NCI-H1105 treated with DMSO at 0.1 percent for 48 hours (cell line): ENCODE data around the gene SSR1.

ENCODE experiments used
- DNase-seq: peaks from one replicate; lab custom pipeline; 2025; lab: John Stamatoyannopoulos, UW

SSR1 gene

DNA sequence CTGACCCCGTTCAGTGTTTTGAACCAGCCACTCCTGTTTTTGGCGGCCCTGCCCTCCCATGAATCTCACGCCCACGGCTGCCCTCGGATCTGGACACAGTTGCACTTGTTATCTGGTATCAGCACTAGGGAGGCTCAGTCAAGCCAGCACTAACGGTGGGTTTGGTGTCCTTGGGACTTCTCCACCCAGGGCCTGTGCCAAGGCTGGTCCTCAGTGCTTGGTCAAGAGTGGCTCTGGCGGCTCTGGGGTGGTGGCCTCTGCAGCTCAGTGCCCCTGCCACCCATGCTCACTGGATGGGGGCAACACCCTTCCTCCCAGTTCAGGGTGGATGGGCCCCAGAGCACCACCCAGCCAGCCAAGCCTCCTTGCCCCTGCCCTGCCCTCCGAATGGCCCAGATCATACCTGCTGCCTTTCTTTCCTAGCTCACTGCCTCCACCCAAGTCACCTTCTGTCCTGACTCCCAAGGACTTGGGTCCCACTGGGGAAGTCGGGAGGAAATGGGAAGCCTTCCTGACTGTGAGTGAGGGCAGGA is 54.7 kb downstream of the SSR1 start:
- no peak for DNase-seq

DNA sequence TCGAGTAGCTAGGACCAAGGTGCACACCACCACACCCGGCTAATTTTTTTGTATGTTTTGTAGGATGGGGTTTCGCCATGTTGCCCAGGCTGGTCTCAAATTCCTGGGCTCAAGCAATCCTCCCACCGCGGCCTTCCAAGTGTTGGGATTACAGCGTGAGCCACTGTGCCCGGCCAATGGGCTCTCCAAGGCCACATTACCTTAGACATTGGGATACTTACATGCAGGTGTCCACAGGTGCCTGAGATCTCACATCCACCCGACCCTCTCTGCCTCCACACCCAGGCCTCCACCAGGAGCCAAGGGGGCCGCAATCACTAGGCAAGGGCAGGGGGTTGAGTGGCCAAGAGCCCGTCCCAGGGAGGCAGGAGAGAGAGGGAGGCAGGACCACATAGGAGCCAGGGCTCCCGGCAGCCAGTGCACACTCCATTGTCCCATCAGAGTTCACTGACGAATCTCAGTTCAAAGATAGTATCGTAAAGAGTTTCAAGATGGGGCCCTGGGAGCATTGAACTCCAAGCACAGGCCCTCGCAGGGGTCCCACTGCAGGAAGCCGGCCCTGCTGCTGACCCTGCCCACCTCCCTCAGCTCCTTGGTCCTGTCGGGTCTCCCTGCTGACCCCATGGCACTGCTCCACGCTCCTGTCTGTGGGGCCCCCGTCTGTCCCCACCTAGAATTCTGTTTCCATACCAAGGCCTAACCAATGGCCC is 55.3 kb downstream of the SSR1 start:
- no peak for DNase-seq

DNA sequence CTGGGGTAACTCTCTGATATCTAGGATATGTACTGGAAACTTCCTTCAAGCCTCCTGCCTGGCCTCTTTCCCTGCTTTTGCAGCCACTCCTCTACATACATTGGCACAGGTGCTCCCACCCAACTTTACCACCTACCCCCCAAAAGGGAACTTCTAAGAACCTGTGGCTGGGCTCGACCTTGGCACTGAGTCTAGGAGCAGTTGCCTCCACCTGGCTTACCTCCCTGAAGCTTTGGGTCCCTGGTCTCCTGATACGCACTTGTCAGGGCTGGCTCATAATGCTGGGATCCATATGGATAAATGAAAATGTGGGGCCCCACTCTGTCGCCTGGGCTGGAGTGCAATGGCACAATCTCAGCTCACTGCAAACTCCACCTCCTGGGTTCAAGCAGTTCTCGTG is 56.2 kb downstream of the SSR1 start:
- no peak for DNase-seq

DNA sequence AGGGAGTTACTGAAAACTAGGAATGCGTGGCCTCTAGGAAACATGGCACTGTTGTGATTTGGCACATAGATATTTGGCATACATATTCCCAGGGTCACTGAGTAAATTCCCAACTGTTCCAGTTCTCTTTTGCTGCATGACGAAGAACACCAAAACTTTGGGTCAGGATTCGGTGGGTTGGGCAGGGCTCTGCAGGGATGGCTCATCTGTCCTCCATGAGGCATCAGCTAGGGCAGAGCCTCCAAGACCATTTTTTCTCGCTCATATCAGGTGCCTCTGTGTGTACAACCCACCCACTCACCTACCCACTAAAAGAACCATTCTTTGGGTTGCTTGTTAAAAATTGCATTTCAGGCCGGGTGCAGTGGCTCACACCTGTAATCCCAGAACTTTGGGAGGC is 57.1 kb downstream of the SSR1 start:
- DNase-seq = no peak

DNA sequence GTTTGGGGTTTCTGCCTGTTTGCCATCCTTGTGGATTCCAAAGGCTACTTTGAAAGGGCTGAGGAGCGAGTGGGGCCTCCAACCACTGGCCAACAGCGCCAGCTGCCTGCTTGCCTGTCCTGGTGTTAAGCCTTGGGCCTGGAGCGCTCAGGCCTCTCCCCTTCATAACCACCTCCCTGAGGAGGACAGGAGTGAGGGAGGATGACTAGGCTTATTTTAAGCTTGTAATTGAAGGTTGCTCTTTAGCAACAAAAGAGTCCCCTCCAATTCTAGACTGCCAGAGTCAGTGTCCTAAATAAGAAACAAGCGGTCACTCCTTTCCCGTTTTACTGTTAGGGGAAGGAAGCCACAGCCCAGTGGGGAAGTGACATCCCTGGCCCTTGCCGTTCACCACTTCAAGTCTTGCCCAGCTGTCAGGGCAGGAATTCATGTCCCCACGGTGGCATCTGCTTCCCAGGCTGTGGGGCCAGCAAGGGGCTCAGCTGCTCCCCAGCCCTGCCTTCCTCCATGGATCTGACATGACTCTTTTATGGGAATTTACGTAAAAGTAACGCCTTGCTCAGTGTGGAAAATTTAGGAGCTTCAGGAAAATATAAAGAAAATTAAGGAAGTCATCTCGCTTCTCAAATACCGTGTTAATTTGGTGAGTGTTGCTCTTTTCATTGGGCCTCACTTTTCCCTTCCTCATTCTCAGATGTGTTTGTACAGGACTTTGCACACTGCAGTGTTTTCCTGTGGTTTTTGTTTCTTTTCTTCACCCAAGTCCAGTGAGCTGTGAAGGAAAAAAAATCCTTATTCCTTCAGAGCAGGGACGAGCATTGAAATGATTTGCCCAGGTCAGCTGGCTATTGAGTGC is 57.8 kb downstream of the SSR1 start:
- DNase-seq = no peak

DNA sequence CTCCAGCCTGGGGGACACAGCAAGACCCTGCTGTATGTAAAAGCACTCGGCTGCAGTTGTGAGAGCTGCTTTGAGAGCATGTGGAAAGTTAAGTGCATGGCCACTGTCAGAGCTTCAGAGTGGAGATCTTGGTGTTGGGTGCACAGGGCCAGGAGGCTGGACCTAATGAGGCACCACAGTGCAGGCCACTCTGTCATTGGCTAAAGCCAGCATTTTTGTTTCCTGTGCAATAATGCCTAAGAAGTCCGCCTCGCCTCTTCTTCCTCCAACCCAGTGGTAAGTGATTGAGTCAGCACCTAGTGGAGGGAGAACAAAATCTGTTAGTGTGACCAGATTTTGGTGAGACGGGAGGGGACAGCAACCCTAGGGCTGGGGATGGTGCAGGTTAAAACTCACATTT is 60.6 kb downstream of the SSR1 start:
- DNase-seq = no peak

DNA sequence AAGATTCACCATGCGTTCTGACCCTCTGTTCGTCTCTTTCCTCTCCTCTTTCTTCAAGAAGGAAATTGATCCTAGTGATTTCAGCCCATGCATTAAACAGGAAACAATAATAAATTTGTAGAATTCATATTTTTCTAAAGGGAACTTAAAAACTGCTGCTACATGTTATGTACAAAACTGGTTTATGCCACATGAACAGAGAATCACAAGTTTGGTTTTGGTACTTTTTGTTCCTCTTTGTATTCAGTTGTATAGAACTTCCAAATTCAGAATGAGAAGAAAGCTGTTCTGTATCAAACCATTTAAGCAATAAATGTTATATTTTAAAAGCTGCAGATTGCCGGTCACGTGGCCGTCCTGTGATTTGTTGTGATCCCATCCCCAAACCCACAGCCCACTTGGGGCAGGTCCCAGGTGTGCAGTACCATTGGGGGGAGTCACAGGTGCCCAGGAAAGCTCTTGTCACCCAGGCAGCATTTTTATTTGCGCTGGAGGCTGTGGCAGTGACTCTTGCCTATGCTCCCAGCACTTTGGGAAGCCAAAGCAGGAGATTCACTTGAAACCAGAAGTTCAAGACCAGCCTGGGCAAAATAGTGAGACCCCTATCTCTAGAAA is 61.2 kb downstream of the SSR1 start:
- DNase-seq = no peak

DNA sequence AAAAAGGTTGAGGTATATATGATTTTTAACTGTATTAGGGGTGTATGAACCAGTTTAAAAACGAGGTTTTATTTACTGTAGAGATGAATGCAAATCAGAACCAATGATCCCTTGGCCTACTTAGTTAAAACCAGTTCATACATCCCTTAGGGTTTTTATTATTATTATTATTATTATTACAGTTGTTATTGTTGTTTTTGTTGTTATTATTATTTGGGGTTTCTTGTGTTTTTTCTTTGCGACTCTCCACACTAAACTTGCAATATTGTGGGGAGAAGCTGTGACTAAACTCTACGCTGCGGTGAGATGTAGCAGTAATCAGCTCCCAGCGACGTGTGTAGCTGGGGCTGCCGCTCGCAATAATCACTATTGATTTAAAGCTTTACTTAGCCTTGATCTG is 62.2 kb downstream of the SSR1 start:
- no peak for DNase-seq

DNA sequence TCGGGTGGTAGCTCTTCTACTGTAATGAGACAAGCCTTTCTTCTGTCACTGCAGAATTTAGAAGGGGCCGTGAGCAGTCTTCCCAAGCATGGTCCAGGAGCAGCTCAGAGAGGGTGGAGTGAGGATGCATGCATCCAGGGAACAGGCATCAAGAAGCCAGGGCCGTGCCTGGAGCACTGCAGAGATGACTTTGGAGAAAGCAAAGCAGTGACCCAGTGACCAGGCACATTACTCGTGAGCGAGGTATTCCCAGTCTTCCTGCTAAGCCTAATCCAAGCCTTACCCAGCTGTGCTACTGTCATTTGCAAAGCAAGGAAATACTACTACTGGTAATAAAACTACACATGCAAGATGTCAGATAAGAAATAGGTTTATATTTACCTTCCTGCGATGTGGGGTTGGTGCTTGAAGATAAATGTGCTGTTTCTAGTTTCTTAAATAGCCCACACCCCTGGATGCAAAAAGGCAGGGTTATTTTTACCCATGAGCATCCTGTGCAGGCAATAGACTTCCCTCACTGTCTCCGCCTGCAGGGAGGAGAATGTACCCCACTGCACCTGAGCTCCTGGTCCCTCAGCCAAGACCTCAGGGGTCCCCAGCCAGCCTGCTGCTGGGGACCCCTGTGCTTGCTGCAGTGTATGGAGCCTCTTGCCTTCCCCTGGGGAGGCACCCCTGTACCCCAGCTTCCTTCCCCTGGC is 62.9 kb downstream of the SSR1 start:
- DNase-seq = no peak

DNA sequence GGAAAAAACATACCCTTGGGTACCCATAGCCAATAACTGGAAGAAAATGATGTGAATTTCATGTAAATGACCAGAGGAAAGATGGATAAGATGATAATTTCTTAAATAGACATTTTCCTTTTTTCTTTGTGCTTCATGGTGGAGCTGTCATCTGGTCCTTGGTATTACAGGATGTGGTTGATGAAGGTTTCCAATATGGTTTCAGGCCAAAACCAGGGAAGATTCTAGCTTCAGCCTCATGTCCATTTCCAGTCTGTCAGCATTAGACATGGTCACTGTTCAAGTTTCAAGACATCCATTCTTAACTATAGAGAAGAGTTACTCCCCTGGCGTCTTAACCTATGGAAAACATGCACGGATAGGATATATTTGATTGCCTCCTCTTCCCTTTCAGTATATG is 63.6 kb downstream of the SSR1 start:
- no peak for DNase-seq

DNA sequence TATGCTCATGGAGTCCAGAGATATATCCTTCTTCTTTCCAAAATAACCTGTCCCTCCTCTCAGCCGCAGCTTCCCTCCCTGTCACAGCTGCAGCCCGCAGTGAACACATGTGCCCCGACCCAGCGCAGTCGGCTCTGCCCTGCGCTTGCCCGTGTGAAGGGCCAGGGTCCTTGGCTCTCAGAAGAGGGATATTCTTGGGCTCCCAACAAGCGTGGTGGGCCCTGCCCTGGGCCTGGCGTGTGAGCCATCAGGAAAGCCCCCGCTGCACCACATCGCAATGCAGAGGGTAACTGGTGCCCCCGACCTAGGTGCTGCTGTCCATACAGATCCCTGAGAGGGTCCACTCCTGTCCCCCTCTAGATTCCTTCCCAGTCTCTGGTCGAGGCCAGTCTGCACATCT is 65.2 kb downstream of the SSR1 start:
- DNase-seq = no peak

DNA sequence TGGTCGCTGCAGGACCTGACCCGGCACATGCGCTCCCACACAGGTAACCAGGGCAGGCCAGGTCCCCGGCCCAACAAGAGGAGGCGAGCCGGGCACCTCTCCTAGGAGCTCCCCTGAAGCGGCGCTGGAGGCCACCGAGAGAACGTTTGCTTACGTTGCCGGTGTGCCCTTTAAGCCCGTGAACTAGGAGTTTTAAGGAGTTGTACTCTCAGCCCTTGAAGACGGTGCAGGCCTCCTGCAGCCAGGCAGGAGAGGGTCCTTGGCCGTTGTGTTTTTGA is 65.9 kb downstream of the SSR1 start:
- DNase-seq = no peak

DNA sequence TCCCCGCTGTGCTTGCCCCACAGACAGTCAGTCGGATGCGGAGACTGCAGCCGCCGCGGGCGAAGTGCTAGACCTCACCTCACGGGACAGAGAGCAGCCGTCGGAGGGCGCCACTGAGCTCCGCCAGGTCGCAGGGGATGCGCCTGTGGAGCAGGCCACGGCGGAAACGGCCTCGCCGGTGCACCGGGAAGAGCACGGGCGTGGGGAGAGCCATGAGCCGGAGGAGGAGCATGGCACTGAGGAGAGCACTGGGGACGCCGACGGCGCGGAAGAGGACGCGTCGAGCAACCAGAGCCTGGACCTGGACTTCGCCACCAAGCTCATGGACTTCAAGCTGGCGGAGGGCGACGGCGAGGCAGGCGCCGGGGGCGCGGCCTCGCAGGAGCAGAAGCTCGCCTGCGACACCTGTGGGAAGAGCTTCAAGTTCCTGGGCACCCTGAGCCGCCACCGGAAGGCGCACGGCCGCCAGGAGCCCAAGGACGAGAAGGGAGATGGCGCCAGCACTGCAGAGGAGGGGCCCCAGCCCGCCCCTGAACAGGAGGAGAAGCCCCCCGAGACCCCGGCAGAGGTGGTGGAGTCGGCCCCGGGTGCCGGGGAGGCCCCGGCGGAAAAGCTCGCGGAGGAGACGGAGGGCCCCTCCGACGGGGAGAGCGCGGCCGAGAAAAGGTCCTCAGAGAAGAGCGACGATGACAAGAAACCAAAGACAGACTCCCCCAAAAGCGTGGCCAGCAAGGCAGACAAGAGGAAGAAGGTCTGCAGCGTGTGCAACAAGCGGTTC is 66.4 kb downstream of the SSR1 start:
- DNase-seq = no peak

DNA sequence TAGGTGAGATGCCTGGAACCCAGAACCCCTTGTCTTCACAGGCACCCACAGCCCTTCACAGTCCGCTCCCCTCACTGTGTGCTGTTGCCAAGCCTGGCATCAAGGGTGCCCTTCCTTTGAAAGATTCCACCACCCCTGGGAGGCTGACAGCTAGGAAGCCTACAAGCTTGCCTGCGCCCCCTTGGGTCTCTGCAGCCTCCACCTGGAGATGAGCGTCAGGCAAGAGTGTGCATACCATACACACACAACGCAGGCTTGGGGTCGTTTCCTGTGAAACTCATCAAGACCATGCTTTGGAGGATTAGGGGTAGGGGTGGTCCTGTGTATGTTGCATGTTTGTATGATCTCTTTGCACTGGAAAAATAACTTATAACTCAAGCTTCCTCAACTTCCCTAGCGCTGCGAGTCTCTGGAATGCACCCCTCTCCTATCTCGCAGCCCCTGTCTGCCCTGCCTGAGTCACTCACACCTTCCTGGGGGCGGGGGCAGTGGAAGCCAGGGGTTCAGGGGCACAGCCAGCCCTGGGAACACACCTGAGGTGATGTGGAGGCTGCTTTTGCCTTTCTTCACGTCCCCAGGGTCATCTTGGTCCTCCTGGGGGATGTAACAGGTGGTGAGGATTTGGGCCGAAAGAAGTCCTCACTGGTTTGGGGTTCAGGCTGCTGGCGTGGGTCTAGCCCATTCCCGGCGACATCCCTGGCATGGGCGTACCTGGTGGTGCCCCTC is 67.2 kb downstream of the SSR1 start:
- no peak for DNase-seq

DNA sequence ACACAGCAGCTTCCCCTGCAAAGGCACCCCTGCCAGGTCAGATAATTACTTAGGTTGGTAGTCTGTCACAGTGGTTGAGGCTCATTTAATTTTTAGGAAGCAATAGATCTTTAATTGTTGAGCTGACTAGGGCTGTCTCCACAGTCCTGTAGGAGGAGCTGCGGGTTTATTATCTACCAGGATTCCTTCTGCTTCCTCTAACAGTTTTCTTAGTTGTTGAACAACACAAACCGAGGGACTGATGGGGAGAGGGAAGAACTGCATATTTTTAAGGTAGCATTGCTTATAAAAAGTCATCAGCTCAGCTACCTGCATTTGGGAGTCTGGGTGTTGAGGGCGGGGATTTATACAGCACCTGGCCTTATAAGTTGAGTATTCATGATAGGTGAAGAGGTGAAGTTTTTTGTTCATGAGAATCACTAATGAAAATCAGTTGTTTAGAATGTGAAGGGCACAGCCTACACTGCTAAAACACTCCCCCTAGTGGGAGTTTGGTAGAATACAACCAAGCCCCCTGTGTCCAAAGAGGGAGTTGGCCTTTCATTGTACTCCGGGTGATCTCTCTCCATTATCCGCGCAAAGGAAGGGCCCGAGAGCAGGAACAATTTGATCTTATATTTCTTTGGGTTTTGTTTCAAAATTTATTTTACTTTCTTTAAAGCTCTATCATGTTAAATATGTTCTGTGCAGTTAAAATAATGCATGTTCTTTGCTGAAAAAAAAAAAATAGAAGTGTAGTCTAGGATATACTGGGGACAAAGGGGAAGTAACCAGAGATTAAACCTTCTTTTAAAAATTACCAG is 69.6 kb downstream of the SSR1 start:
- DNase-seq = peak; percentile 78

DNA sequence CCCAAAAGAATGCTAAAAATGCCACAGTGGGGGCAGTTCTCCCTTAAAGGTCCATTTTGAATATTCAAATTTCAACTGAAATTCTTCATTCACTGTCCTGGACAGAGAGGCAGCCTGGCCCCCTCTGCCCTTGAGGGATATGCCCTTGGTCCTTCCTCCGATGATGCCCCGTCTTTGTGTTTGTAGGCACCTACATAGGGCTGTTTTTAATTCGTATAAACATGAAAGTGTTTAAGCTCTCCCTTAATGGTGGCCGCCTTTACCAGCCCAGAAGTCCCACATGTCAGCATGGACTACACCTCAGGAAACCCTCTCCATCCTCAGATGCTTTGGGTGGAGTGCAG is 70.2 kb downstream of the SSR1 start:
- no peak for DNase-seq

DNA sequence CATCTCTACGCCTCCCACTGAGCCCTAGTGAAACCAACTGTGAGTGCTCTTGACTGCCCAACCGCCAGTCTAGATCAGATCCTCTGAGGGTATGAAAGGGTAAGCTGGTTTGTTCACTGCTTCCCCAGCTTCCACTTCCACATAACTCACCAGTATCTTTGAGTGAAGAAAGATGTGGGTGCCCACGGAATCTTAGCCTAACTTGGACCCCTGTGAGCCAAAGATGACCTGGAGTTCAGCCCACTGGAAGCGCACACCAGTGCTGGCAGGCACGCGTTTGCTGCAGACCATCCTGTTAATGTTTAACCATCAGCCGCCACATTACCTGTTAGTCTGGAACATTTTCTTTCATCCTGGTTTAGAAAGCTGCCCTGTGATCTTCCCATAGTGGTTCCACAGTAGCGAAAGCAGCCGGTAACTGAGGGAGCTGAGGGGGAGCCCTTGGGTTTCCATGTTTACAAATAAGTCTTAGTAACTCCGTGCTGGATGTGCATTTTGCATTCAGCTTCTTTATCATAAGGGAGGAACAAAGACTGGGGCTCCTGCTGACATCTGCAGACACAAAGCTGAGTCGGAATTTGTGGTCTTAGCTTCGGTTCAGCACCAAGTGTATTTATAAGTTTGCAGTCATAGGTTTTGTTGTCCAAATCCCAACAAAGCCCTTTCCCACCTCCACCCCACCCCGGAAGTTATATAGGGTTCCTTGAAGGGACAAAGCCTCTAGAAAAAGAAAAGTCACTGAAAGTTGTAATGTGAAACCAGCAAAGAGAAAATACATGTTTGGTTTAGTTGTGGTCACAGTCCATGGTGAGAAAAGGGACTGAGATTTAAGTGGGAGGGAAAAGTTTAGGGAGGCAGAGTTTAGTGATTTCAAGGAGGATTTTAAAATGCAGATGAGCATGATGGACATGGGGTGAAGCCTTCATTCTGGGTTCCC is 71.0 kb downstream of the SSR1 start:
- no peak for DNase-seq

DNA sequence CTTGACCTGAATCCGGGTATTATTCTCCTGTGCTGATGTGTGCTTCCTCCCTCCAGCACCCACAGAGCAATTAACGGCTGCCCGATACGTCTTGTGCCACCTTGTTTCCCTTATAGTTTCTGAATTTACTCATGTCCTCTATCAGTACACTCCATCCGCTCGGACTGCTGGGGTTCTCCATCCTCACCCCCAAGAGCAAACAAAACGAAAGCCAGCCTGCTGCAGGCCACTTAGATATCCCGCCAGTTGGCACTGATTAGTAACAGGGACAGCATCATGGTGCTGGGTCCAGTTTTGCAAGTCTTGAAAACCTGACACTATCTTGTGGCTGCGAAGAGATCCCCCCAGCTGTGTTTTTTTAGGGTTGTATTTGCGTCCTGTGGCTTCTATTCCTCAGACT is 71.8 kb downstream of the SSR1 start:
- DNase-seq = no peak

DNA sequence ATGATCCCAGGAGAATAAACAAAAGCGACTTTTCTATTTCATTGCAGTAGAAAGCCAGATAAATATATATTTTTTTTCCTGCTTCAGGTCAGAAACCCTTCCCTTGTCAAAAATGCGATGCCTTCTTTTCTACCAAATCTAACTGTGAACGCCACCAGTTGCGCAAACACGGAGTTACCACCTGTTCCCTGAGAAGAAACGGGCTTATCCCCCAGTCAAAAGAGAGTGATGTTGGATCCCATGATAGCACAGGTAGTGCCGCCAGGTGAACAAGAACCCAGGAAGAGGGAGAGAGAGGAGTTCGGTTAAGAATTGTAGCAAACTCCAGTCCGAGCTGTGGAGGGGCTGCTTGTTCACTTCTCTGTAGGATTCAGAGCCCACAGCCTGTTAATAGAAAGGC is 72.6 kb downstream of the SSR1 start:
- no peak for DNase-seq
